HG03460 (cell line): Measurements from ENCODE around the gene ASAP2.

ENCODE experiments used
- ATAC-seq: cut with Tn5 transposase; IDR thresholded peaks from one replicate; pipeline ENCODE4 v1.9.1; 2021; ENCODE audit not compliant: unreplicated experiment

Gene ASAP2

GRCh38 chr2:9230051-9230802, 23.6 kb downstream of the ASAP2 start:
- no peak for ATAC-seq

- ATAC-seq = no peak
Observed at GRCh38 chr2:9230881-9231280, 24.3 kb downstream of the ASAP2 start.

GRCh38 chr2:9231291-9232165, 24.9 kb downstream of the ASAP2 start:
- no peak for ATAC-seq

- ATAC-seq = no peak
Observed at GRCh38 chr2:9232166-9232479, 25.5 kb downstream of the ASAP2 start.

- ATAC-seq = no peak
Observed at GRCh38 chr2:9232886-9233285, 26.3 kb downstream of the ASAP2 start.

GRCh38 chr2:9234680-9235146, 28.1 kb downstream of the ASAP2 start:
- ATAC-seq = no peak

GRCh38 chr2:9235147-9236044, 28.8 kb downstream of the ASAP2 start:
- no peak for ATAC-seq

GRCh38 chr2:9236045-9236344, 29.4 kb downstream of the ASAP2 start:
- no peak for ATAC-seq

- ATAC-seq = no peak
Observed at GRCh38 chr2:9236867-9237266, 30.3 kb downstream of the ASAP2 start.

GRCh38 chr2:9237831-9238230, 31.2 kb downstream of the ASAP2 start:
- no peak for ATAC-seq

- no peak for ATAC-seq
Observed at GRCh38 chr2:9238591-9239326, 32.1 kb downstream of the ASAP2 start.

- ATAC-seq = no peak
Observed at GRCh38 chr2:9239616-9240015, 33.0 kb downstream of the ASAP2 start.

- ATAC-seq = no peak
Observed at GRCh38 chr2:9240745-9241144, 34.1 kb downstream of the ASAP2 start.

- ATAC-seq = no peak
Observed at GRCh38 chr2:9241233-9241632, 34.6 kb downstream of the ASAP2 start.

GRCh38 chr2:9243357-9243756, 36.7 kb downstream of the ASAP2 start:
- no peak for ATAC-seq

- ATAC-seq = no peak
Observed at GRCh38 chr2:9244985-9245544, 38.5 kb downstream of the ASAP2 start.

- ATAC-seq = no peak
Observed at GRCh38 chr2:9247177-9247576, 40.6 kb downstream of the ASAP2 start.

- ATAC-seq = no peak
Observed at GRCh38 chr2:9247786-9248185, 41.2 kb downstream of the ASAP2 start.

GRCh38 chr2:9248363-9248762, 41.8 kb downstream of the ASAP2 start:
- no peak for ATAC-seq

- no peak for ATAC-seq
Observed at GRCh38 chr2:9249020-9249800, 42.6 kb downstream of the ASAP2 start.
